GM10847 (cell line): ENCODE measurements around the gene CUL2.

Source experiments
- POLR2A ChIP-seq: IDR thresholded peaks from 2 replicates; pipeline ENCODE4 v1.6.1; 2011; ENCODE audit not compliant: insufficient read length; ENCODE audit errors: extremely low read depth

CUL2 gene

DNA sequence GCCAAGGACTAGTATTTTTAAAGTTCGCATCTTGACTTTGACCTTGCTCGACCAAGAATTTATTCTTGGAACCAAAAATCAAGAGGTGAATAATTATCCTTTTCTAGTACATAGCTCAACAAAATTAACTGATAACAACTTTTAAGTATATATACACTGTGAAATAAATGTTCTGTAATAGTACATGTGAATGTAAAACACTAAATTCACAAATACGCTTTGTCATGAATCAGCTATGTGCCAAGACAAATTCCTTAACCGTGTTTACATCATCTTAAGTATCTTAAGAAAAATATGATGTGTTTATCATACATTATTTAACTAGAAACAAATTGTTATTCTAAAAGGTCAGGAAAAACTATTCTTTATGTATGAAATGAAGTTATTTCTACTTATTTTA, 83.3 kb downstream of the CUL2 start:
- no peak for TF ChIP-seq POLR2A

DNA sequence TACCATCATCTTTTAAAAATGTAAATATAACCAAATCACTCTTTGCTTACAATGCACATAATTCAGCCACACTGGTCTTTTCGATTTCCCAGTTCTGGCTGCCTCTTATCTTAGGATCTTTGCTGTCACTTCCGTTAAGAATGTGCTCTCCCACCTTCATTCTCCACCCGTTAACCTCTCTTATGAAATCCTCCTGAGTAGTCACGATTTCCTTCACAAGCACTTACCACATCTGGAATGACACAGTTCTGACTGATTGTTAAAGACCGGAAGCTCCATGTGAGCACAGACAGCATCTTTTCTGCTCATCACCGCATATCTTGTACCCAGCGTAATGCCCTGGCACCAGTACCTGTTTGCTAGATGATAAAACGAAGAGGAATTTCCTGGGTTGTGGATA, 84.3 kb downstream of the CUL2 start:
- TF ChIP-seq POLR2A: no peak

DNA sequence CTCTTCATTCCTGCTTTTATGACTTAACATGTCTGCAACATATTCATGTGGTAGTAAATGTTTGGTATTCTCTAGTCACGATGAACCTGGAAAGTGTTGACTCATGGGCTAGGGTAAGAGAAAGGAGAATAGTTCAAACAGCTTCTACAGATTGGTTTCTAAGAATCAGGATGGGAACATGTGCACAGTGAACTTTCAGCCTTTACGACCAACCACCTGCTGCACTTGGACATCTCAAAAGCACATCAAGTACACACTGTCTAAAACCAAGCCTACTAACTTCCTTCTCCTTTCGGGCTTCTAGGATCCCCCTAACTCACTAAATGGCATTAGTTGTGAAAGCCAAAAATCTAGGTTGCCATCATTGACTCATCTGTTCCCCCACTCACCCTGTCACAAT, 85.5 kb downstream of the CUL2 start:
- no peak for TF ChIP-seq POLR2A

DNA sequence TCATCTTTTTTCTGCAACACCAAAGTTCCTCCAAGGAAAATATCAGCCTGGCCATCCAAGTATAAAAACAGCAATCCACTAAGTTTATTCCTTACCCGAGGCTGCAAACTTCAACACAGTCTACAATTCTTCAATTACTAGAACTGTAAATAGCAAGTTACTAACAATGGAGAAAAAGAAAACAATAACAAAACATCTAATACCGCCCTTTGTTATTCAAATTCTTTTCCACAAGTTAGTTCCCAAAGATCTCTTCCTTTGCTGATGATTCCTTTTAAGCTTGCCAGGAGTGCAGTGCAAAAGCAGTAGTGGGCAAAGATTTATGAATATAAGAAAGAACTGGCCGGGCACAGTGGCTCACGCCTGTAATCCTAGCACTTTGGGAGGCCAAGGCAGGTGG, 86.2 kb downstream of the CUL2 start:
- no peak for TF ChIP-seq POLR2A

DNA sequence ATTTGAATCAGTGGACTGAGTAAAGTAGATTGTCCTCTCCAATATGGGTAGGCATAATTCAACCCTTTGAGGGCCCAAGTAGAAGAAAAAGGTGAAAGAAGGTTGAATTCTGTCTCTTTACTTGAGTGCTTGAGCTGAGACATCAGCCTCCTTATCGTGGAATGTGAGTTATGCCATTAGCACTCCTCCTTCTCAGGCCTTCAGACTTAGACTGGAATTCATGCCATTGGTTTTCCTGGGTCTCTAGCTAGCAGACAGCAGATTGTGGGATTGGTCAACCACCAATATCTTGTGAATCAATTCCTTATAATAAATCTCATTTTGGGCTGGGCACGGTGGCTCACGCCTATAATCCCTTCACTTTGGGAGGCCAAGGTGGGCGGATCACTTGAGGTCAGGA, 89.2 kb downstream of the CUL2 start:
- no peak for TF ChIP-seq POLR2A

DNA sequence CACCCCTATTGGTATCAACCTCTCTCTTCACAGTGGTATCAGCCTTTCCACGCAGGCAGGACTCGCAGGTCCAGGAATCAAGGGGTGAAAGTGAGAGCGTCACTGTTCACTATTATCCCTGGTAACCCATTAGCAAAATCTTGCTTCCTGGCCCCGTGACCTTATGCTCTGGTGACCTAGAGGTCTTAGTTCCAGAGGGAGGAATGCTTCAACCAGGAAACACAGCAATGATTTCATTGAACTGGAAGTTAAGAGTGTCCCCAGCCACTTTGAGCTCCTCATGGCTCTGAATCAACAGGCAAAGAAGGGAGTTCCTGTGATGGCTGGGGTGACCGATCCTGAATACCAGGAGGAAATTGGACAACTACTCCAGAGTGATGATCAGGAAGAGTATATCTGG, 90.6 kb downstream of the CUL2 start:
- TF ChIP-seq POLR2A: no peak

DNA sequence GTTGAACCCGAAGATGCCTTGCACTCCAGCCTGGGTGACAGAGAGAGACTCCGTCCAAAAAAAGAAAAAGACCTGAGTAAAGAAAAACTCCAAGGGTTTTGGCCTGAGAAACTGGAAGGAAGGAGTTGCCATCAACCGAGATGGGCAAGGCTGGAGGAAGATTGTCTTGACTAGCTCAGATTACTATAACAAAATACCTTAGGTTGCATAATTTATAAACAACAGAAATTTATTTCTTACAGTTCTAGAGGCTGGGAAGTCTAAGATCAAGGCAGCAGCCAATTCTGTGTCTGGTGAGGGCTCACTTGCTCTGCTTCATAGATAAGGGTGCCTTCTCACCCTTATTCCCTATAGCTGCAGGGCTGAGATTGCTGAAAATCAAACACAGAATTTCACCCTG, 91.2 kb downstream of the CUL2 start:
- no peak for TF ChIP-seq POLR2A

DNA sequence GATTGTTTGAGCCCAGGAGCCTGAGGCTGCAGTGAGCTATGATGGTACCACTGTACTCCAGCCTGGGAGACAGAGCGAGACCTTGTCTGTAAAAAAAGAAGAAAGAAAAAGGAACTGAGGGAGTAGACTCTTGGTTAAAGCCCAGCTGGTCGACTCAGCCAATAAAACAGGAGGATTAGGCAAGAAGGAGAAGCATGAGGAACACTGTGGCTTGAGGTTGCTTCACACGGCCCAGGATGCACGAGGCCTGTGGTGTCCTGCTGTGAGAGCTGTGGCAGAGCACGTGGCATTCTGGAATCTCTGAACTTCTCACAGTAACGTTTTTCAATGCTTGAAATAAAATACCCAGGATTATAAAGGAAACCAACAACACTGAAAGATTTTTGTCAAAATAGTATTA, 93.3 kb downstream of the CUL2 start:
- no peak for TF ChIP-seq POLR2A

DNA sequence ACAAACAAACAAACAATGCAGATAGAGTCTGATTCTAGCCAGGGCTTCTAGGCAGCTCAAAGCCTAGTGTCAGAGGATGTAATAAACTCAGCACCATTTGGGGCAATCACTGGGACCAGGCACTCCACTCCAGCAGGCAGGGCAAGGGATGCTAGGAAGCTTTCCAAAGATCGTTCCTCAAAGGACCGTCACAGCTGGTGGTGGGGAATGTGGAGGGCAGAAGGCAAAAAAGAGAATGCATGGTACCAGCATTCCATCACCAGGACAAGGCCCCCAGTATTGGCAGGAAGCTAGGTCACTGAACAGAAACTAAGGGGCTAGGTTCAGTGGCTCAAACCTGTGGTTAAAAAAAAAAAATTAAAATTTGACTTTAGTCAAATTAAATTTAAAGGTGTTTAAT, 94.2 kb downstream of the CUL2 start:
- no peak for TF ChIP-seq POLR2A

DNA sequence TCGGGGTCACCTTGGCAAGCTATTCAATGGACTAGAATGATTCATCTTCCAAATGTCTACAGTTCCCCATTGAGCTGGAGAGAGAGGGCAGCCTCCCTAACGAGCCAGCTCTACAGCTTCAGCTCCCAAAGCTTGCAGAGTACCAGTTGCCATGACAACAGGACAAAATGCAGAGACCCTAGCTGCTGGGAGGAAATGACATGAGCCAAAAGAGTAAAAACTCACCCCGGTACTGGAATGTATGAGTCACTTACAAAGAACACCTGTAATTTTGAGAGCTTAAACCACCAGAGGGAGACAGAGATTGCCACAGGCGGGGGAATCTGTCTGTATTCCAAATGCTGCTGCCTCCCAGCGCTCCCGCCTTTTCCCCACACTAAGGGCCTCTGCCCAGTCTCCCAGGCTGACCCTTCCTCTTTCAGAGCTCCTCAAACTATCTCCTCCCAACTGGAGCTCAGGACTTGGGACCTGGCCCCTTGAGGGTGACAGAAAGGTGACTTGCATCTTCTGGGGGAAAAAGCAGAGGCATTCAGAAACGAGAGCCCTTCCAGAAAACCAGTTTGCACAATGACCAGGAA, 95.5 kb downstream of the CUL2 start:
- no peak for TF ChIP-seq POLR2A

DNA sequence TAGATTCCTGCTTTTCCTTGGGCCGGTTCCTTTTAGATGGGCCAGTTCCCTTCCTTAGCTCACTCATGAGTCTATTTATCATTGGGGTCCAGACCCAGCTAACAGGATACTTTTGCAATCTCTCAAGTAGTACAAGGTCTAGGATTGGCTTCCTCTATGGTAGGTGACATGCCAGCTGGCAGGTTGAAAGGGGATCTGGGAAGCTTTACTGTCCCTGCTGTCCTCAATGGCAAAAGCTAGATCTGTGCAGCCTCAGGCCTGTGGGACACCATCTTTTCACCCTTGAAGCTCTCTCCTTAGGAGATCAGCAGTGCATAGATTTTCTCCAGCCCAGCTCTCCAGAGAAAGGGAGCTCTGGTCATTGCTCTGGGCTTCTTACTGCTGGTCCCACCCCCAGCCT, 96.4 kb downstream of the CUL2 start:
- TF ChIP-seq POLR2A: no peak

DNA sequence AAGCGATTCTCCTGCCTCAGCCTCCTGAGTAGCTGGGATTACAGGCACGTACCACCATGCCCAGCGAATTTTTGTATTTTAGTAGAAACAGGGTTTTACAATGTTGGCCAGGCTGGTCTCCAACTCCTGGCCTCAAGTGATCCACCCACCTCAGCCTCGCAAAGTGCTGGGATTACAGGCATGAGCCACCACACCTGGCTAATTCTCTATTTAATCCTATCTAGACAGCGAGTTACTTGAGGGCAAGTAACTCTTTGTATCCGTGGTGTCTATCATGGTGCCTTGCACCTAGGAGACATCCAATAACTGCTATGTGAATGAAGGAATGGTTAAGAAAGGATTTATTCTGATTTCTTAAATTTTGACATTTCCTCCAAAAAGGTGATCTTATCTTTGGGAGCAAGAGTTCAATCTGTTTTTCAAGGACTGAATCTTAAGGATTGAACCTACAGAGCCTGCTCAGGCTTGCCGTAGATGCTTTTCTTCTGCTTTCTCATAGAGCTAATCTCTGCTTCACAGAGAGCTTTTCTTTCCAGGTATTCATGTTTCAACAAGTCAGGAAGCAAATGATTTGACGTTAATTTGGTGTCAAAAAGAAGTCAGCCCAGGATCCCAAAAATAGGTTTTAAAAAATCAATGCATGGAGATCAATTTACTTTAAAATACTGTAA, 101.6 kb downstream of the CUL2 start:
- TF ChIP-seq POLR2A: no peak

DNA sequence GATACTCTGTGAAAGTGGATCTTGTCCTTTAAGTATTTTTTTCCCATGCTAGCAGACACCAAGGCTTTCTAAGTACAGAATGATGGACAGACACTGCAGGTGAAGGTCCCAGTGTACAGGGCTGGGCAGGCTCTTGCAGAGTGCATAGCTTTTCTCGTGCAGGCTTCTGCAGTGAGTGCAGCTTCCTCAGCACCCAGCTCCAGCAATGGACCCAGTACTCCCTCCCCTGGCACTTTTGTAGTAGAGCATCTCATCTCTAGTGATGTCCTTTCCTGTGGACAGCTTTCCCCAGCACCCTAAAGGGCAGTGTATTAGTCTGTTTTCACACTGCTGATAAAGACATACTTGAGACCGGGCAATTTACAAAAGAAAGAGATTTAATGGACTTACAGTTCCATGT, 104.3 kb downstream of the CUL2 start:
- TF ChIP-seq POLR2A: no peak

DNA sequence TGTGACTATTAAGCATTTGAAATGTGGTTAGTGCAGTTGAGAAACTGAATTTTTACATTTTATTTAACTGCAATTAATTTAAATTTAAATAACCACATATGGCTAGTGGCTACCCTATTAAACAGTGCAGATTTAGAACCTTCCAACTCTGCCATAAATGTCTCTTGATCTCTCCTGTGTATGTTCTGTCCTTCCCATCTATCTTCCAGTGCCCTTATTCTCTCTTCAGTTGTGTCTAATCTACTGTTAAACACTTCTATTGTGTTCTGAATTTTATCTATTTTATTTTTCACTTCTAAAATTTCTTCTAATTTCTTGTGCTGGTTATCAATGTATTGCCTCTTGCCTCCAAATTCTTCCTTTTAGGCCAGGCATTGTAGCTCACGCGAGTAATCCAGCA, 105.0 kb downstream of the CUL2 start:
- no peak for TF ChIP-seq POLR2A

DNA sequence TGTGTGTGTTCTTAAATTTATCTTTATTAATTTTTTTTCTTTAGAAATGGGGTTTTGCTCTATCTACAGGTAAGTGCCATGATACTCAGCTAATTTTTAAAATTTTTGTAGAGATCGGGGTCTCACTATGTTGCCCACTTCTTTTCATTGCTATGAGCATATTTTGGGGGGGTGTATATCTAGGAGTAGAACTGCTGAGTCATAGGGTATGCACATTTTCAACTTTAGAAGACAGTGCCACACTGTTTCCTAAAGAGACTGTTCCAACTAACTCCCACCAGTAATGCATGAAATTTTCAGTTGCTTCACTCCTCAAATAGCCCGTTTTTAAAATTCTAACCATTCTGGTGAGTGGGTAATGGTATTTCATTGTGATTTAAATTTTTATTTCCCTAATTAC, 108.3 kb downstream of the CUL2 start:
- TF ChIP-seq POLR2A: no peak

DNA sequence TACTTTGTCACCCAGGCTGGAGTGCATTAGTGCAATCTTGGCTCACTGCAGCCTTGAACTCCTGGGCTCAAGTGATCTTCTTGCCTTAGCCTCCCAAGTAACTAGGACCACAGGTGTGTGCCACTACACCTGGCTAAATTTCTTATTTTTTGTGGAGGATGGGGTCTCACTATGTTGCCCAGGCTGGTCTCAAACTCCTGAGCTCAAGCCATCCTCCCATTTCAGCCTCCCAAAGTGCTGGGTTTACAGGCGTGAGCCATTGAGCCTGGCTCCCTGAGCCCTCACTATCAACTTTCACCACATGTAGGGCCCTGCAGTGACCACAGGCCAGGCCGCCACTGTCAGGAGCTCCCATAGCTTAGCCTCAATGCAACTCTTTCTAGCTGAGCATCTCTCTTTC, 110.2 kb downstream of the CUL2 start:
- TF ChIP-seq POLR2A: no peak

DNA sequence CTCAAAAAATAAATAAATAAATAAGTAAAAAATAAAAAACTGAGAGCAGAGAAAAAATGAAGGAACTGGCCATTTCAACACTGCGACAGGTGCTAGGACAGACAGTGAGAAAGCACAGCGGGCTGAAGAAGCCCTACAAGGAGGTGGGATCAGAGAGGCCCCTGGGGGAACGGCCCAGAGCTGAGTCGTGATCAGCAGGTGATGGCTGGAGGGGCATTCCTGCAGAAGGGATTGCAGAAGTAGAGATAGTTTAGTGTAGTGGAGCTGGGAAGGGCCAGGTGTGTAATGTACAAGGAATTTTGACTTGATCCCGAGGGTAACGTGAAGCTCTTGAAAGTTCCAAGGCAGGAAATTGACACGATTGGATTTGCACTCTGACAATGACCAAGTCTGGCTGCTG, 112.1 kb downstream of the CUL2 start:
- no peak for TF ChIP-seq POLR2A
